Liver (tissue), 9 donors: ENCODE measurements around the gene CDK5RAP3. TPM values are rescaled to one million over a fixed set of nuclear protein-coding genes. Genes with fewer than 3 reads are reported as not detected.

ENCODE experiments used
- DNase-seq: peaks from one replicate; pipeline ENCODE4 v3.0.0-alpha.2; 2017; ENCODE audit warnings: low spot score
- H3K27ac ChIP-seq, 2 donors: one replicate each; pipeline ENCODE4 v1.7.0; 2013; ENCODE audit warnings: inconsistent platforms in 2 of 2, low read length in 2 of 2, control low read depth in 1 of 2, low read depth in 1 of 2, mild to moderate bottlenecking in 1 of 2
- H3K27me3 ChIP-seq, 4 donors: one replicate each; pipeline versions ENCODE4 v1.6.1 to v1.7.0; 2013; ENCODE audit warnings: low read length in 3 of 4, inconsistent platforms in 1 of 4, mild to moderate bottlenecking in 1 of 4, moderate library complexity in 1 of 4; ENCODE audit not compliant: control insufficient read depth in 4 of 4, insufficient read depth in 4 of 4
- H3K36me3 ChIP-seq, 4 donors: one replicate each; pipeline versions ENCODE4 v1.6.1 to v1.7.0; 2013; ENCODE audit warnings: low read length in 3 of 4, mild to moderate bottlenecking in 3 of 4, low read depth in 1 of 4, moderate library complexity in 1 of 4; ENCODE audit not compliant: control insufficient read depth in 4 of 4, insufficient read depth in 3 of 4
- H3K4me1 ChIP-seq, 4 donors: one replicate each; pipeline versions ENCODE4 v1.6.1 to v1.7.0; 2013; ENCODE audit warnings: low read length in 3 of 4, mild to moderate bottlenecking in 3 of 4, moderate library complexity in 1 of 4; ENCODE audit not compliant: control insufficient read depth in 4 of 4, insufficient read depth in 4 of 4
- H3K4me3 ChIP-seq, 3 donors: one replicate each; pipeline versions ENCODE4 v1.6.1 to v1.7.0; 2013; ENCODE audit warnings: low read length in 3 of 3, control low read depth in 1 of 3, low read depth in 1 of 3, mild to moderate bottlenecking in 1 of 3
- H3K9ac ChIP-seq, 2 donors: one replicate each; pipeline ENCODE4 v1.7.0; 2013; ENCODE audit warnings: low read length in 2 of 2, mild to moderate bottlenecking in 2 of 2, moderate library complexity in 2 of 2, control low read depth in 1 of 2, low read depth in 1 of 2
- H3K9me3 ChIP-seq, 4 donors: one replicate each; pipeline versions ENCODE4 v1.6.1 to v1.7.0; 2013; ENCODE audit warnings: low read length in 3 of 4; ENCODE audit not compliant: control insufficient read depth in 4 of 4
- ATF3 ChIP-seq: IDR thresholded peaks from 2 replicates; pipeline ENCODE4 v1.6.1; 2016; ENCODE audit warnings: antibody characterized with exemption
- CTCF ChIP-seq: fragments of 150-350 bp; IDR thresholded peaks from 2 replicates; pipeline ENCODE4 v1.5.1; 2017; ENCODE audit warnings: improper control_type of control experiment, low read depth, low read length; ENCODE audit not compliant: missing input control
- EGR1 ChIP-seq, 2 donors: IDR thresholded peaks; 2 replicates each; pipeline ENCODE4 v1.6.1; 2016 to 2018; ENCODE audit warnings: antibody characterized with exemption in 2 of 2, low read depth in 2 of 2
- FOXA1 ChIP-seq: IDR thresholded peaks from 2 replicates; pipeline ENCODE4 v1.6.1; 2016; ENCODE audit warnings: antibody characterized with exemption
- FOXA2 ChIP-seq: IDR thresholded peaks from 2 replicates; pipeline ENCODE4 v1.6.1; 2016; ENCODE audit warnings: antibody characterized with exemption
- HNF4A ChIP-seq, 2 donors: conservative IDR thresholded peaks; 2 replicates each; pipeline ENCODE4 v1.6.1; 2016; ENCODE audit warnings: antibody characterized with exemption in 2 of 2, mild to moderate bottlenecking in 2 of 2
- REST ChIP-seq: IDR thresholded peaks from 2 replicates; pipeline ENCODE4 v1.6.1; 2016; ENCODE audit warnings: antibody characterized with exemption, mild to moderate bottlenecking
- RXRA ChIP-seq, 2 donors: IDR thresholded peaks; 2 replicates each; pipeline ENCODE4 v1.6.1; 2017 to 2018; ENCODE audit warnings: antibody characterized with exemption in 2 of 2, mild to moderate bottlenecking in 1 of 2
- SP1 ChIP-seq: IDR thresholded peaks from 2 replicates; pipeline ENCODE4 v1.6.1; 2018; ENCODE audit warnings: antibody characterized with exemption, mild to moderate bottlenecking
- TAF1 ChIP-seq: conservative IDR thresholded peaks from 2 replicates; pipeline ENCODE4 v1.6.1; 2016; ENCODE audit warnings: antibody characterized with exemption, mild to moderate bottlenecking
- YY1 ChIP-seq: IDR thresholded peaks from 2 replicates; pipeline ENCODE4 v1.6.1; 2016; ENCODE audit warnings: antibody characterized with exemption, mild to moderate bottlenecking
- ZBTB33 ChIP-seq: IDR thresholded peaks from 2 replicates; pipeline ENCODE4 v1.6.1; 2016; ENCODE audit warnings: antibody characterized with exemption
- WGBS: extraction: QIAGEN DNeasy Blood & Tissue Kit; methylation state at CpG from one replicate; pipeline ENCODE4 v1.1.7; 2013; 5-methylcytosine and 5-hydroxymethylcytosine counted together
- polyA plus RNA-seq, 2 donors: library from polyadenylated mRNA; stranded (reverse) in 1 of 2; unstranded in 1 of 2; fragments of 200-250 nt in 1 of 2; fragments of >200 nt in 1 of 2; fragmentation: Nextera tagmentation in 1 of 2; extraction: Ambion mirVana in 1 of 2; gene quantifications; one replicate each; pipeline versions ENCODE4 v1.2.1 to v1.2.3, GENCODE V29; 2013 to 2015
- total RNA-seq, 2 donors: library from RNA; depleted of rRNA; stranded (reverse); fragments of >200 nt; gene quantifications; one replicate each; pipeline ENCODE4 v1.2.3, GENCODE V29; 2014
- donor health status: healthy.
- donor health status: healthy.
- donor health status: healthy.
- donor health status: healthy.
- donor health status: healthy.

The CDK5RAP3 gene
- total and polyA plus RNA-seq, 4 donors = 44.6 to 120 (median 74.7) TPM

- Histone ChIP-seq H3K4me3 (no peak overlapping the region), H3K27ac (peak overlapping the region; percentile 59 to 84), H3K27me3 (no peaks in the 10 kb centered on the region), H3K9ac (no peak overlapping the region), H3K9me3 (no peaks in the 10 kb centered on the region), H3K36me3 (peaks cover 0 to 7% (median 4%) of the 10 kb centered on the region in 4 donors), H3K4me1 (peaks cover 16 to 83% (median 72%) of the 10 kb centered on the region in 4 donors)
- WGBS = 35% methylated on average over 10 of the region's 10 CpGs
- DNase-seq = no peak
- TF ChIP-seq TAF1 = no peak
- peak; percentile 29 for TF ChIP-seq YY1
- TF ChIP-seq HNF4A (conservative IDR thresholded peaks at IDR 0.05) = peak; percentile 37 to 40
- TF ChIP-seq SP1 = peak; percentile 37
- peak; percentile 21 to 42 for TF ChIP-seq RXRA (IDR thresholded peaks at IDR 0.05)
Observed at GRCh38 chr17:47945529-47946508, 25.1 kb upstream of the CDK5RAP3 start.

GRCh38 chr17:47946516-47946915 lies 24.4 kb upstream of the CDK5RAP3 start:
- H3K27me3 ChIP-seq = no peaks in the 10 kb centered on the region
- H3K36me3 ChIP-seq = peaks cover 0 to 7% (median 4%) of the 10 kb centered on the region in 4 donors
- no peak overlapping the region for H3K4me3 ChIP-seq
- no peaks in the 10 kb centered on the region for H3K9me3 ChIP-seq
- no peak for DNase-seq
- H3K27ac ChIP-seq = peak overlapping the region; percentile 59 to 84
- no peak overlapping the region for H3K9ac ChIP-seq
- WGBS = 91% methylated on average over 6 of the region's 6 CpGs
- TF ChIP-seq REST (no peak), CTCF (no peak), FOXA1 (no peak), ATF3 (no peak), EGR1 (IDR thresholded peaks at IDR 0.05; ENCODE audit: low read depth in 2 of 2) (no peak), FOXA2 (no peak), ZBTB33 (no peak)
- peaks cover 19 to 83% (median 73%) of the 10 kb centered on the region in 4 donors for H3K4me1 ChIP-seq
